AG10803 (cell line): ENCODE measurements around the gene ACER2.
A peak's percentile ranks its signal among the peaks of the same experiment; 100 is the strongest.

Experiments
- DNase-seq: peaks from one replicate; pipeline ENCODE4 v3.0.0; 2010; ENCODE audit warnings: low read depth
- H3K4me3 ChIP-seq: 2 replicates; pipeline ENCODE4 v1.5.1; 2011; ENCODE audit warnings: mild to moderate bottlenecking, low read length, control low read depth
- TF ChIP-seq, protein P1 (sequence below): conservative IDR thresholded peaks from 2 replicates; pipeline ENCODE4 v1.5.1; 2011; ENCODE audit warnings: mild to moderate bottlenecking, low read length, control low read depth, inconsistent platforms

ACER2 gene

GRCh38 chr9:19456426-19456825 is 47.6 kb downstream of the ACER2 start:
- no peak overlapping the region for H3K4me3 ChIP-seq
- TF ChIP-seq, protein P1, sequence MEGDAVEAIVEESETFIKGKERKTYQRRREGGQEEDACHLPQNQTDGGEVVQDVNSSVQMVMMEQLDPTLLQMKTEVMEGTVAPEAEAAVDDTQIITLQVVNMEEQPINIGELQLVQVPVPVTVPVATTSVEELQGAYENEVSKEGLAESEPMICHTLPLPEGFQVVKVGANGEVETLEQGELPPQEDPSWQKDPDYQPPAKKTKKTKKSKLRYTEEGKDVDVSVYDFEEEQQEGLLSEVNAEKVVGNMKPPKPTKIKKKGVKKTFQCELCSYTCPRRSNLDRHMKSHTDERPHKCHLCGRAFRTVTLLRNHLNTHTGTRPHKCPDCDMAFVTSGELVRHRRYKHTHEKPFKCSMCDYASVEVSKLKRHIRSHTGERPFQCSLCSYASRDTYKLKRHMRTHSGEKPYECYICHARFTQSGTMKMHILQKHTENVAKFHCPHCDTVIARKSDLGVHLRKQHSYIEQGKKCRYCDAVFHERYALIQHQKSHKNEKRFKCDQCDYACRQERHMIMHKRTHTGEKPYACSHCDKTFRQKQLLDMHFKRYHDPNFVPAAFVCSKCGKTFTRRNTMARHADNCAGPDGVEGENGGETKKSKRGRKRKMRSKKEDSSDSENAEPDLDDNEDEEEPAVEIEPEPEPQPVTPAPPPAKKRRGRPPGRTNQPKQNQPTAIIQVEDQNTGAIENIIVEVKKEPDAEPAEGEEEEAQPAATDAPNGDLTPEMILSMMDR: no peak
- DNase-seq: no peak

DNA sequence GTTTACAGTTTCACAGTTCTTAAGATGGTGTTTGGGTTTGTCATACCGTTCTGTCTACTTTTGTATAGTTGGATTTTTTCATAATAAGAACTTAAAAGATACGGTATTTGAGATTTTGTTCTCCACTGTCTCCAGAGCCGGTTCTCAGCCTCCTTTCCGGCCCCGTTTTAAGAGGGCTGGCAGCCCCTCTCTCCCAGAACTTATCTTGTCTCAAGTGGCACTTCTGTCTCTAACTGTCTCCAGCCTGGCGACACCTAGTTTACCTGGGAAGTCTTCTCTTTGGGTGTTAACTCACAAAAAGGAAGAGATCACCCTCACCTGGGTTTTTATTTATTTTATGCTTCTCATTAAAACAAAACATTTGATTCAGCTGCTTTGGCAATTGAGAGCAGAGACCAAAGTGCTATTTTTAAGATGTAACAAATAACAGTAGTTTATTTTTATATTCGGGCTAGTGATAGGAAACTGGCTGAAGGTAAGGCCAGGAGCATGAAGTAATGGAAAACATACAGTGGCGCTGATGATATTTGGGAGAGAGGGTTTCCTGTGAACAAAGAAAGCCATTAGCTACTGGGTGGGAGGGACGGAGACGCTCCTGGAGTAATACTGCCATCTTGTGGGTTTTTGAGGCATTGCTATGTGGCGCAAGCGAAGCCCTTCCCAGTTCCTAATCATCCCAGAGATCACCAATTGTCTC is 48.3 kb downstream of the ACER2 start:
- peak overlapping the region; percentile 39 for H3K4me3 ChIP-seq
- DNase-seq: peak; percentile 68
- TF ChIP-seq, protein P1: peak; percentile 99

DNA sequence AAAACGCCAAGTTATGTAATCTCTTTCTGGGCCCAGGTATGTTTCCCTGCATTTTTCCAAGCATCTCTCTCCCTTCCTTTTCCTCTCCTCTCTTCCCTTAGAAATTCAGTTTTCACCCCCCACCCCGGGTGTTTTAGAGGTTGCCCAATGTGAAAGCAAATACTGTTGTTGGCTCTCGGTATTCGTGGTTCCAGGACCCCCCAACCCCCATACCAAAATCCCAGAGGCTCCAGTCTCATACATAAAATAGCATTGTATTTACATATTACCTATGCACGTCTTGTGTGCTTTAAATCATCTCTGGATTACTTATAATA is 48.8 kb downstream of the ACER2 start:
- no peak for DNase-seq
- TF ChIP-seq, protein P1: no peak
- H3K4me3 ChIP-seq: peak overlapping the region; percentile 39

- no peak for DNase-seq
- TF ChIP-seq, protein P1: no peak
- H3K4me3 ChIP-seq: no peak overlapping the region
These were observed 51.4 kb downstream of the ACER2 start for GRCh38 chr9:19460243-19460642.

GRCh38 chr9:19461135-19461534 is 52.3 kb downstream of the ACER2 start:
- no peak overlapping the region for H3K4me3 ChIP-seq
- DNase-seq: no peak
- TF ChIP-seq, protein P1: no peak

- TF ChIP-seq, protein P1: no peak
- H3K4me3 ChIP-seq: peak overlapping the region; percentile 45
- DNase-seq: no peak
These were observed 55.4 kb downstream of the ACER2 start for GRCh38 chr9:19464061-19464763.
